T-cell (primary cell): Measurements from ENCODE around the gene PITX1. TPM values are rescaled to one million over a fixed set of nuclear protein-coding genes. Genes with fewer than 3 reads are reported as not detected.

Experiments
- ATAC-seq, 4 experiments: fragments of 200-7000 bp in 3 of 4; fragments of 150-1000 bp in 1 of 4; cut with Tn5 transposase; replicated peaks in 1 of 4; 1 replicate in 3 of 4; 2 replicates in 1 of 4; pipeline ENCODE4 v1.10.0; 2021; ENCODE audit warnings: moderate library complexity in 3 of 4, mild to moderate bottlenecking in 2 of 4, moderate number of reproducible peaks in 1 of 4
- CTCF ChIA-PET, 2 donors: fragments of 300-600 bp; sonication (Branson Sonifier 250); formaldehyde crosslinking; loops; one replicate each; lab custom pipeline; 2022; ENCODE audit warnings: antibody characterized with exemption in 2 of 2; lab: Charles Lee
- POLR2A ChIA-PET, 2 donors: fragments of 300-600 bp; sonication (Branson Sonifier 250); formaldehyde crosslinking; loops; one replicate each; lab custom pipeline; 2022; ENCODE audit warnings: antibody characterized with exemption in 2 of 2; lab: Charles Lee
- DNase-seq, 35 experiments: peaks; one replicate each; pipeline versions ENCODE4 v3.0.0 to v3.0.0-alpha.2; 2013 to 2023
- H3K27ac ChIP-seq: one replicate; pipeline ENCODE4 v1.5.1; 2013; ENCODE audit warnings: low read length
- H3K27me3 ChIP-seq, 2 experiments: replicated peaks in 1 of 2; 1 replicate in 1 of 2; 2 replicates in 1 of 2; pipeline versions ENCODE4 v1.6.1 to v1.7.0; 2013; ENCODE audit warnings: low read length in 1 of 2, mixed read lengths in 1 of 2; ENCODE audit not compliant: control insufficient read depth in 2 of 2, insufficient read depth in 2 of 2; ENCODE audit errors: extremely low read depth in 1 of 2
- H3K36me3 ChIP-seq, 2 donors: 1 replicate in 1 of 2; 2 replicates in 1 of 2; pipeline versions ENCODE4 v1.6.1 to v1.7.0; 2013; ENCODE audit warnings: low read length in 1 of 2; ENCODE audit not compliant: control insufficient read depth in 2 of 2, insufficient read depth in 1 of 2; ENCODE audit errors: extremely low read depth in 1 of 2
- H3K4me1 ChIP-seq, 2 experiments: 1 replicate in 1 of 2; 2 replicates in 1 of 2; pipeline versions ENCODE4 v1.6.1 to v1.7.0; 2013; ENCODE audit warnings: low read length in 2 of 2, mixed read lengths in 1 of 2; ENCODE audit not compliant: insufficient read depth in 2 of 2, control insufficient read depth in 1 of 2; ENCODE audit errors: extremely low read depth in 1 of 2
- H3K4me3 ChIP-seq, 2 donors: 1 replicate in 1 of 2; 2 replicates in 1 of 2; pipeline versions ENCODE4 v1.5.1 to v1.7.0; 2013; ENCODE audit warnings: mild to moderate bottlenecking in 2 of 2, low read length in 1 of 2, moderate library complexity in 1 of 2; ENCODE audit not compliant: control insufficient read depth in 1 of 2; ENCODE audit errors: extremely low read depth in 1 of 2
- H3K9me3 ChIP-seq: 2 replicates; pipeline ENCODE4 v1.7.0; 2013
- H3K27ac Mint-ChIP-seq, 2 donors: one replicate each; pipeline ENCODE4 v1.8.0; 2020 to 2021; ENCODE audit warnings: mild to moderate bottlenecking in 2 of 2, mixed read lengths in 2 of 2
- H3K27me3 Mint-ChIP-seq, 2 donors: one replicate each; pipeline ENCODE4 v1.8.0; 2021 to 2022; ENCODE audit warnings: mixed read lengths in 2 of 2
- H3K36me3 Mint-ChIP-seq: one replicate; pipeline ENCODE4 v1.8.0; 2021; ENCODE audit warnings: mixed read lengths
- H3K4me1 Mint-ChIP-seq, 3 donors: one replicate each; pipeline ENCODE4 v1.8.0; 2020 to 2022; ENCODE audit warnings: mixed read lengths in 3 of 3, mild to moderate bottlenecking in 1 of 3
- H3K4me3 Mint-ChIP-seq, 3 donors: one replicate each; pipeline ENCODE4 v1.8.0; 2020 to 2022; ENCODE audit warnings: mild to moderate bottlenecking in 3 of 3, mixed read lengths in 3 of 3, moderate library complexity in 3 of 3
- H3K9me3 Mint-ChIP-seq, 3 donors: one replicate each; pipeline ENCODE4 v1.8.0; 2020 to 2022; ENCODE audit warnings: mixed read lengths in 3 of 3
- WGBS: methylation state at CpG from one replicate; pipeline ENCODE4 v1.1.5; 2013; ENCODE audit warnings: missing lambda C conversion rate; ENCODE audit not compliant: insufficient coverage; 5-methylcytosine and 5-hydroxymethylcytosine counted together
- total RNA-seq, 35 experiments: library from RNA in 6 of 35; stranded (reverse) in 6 of 35; fragments of 120-200 nt in 1 of 35; gene quantifications; one replicate each; pipeline versions ENCODE4 v1.2.1 to v1.2.4 and lab custom pipeline; 2013 to 2026

Gene PITX1
- total RNA-seq, 5 donors from 2014 or later (not counting 1 experiment from before 2014, with no cell fraction given) = 0.32 to 0.38 TPM; not detected in 3

GRCh38 chr5:135076051-135076491 is 42.0 kb upstream of the PITX1 start:
- H3K9me3 Mint-ChIP-seq = peaks cover 0 to 3% (median 0%) of the 10 kb centered on the region in 3 donors
- H3K36me3 Mint-ChIP-seq = no peaks in the 10 kb centered on the region
- H3K27me3 ChIP-seq = peaks cover 0 to 24% of the 10 kb centered on the region in 2 experiments
- H3K36me3 ChIP-seq = no peaks in the 10 kb centered on the region
- no peak overlapping the region for H3K27ac Mint-ChIP-seq
- no peak overlapping the region for H3K4me3 Mint-ChIP-seq
- POLR2A ChIA-PET = interaction anchor here in 1 of 2 donors (0.7 kb wide), 1 partner anchor 12 kb away, joined by 9 read pairs; no protein-coding TSS in a partner anchor
- H3K9me3 ChIP-seq = no peaks in the 10 kb centered on the region
- H3K4me1 Mint-ChIP-seq = no peaks in the 10 kb centered on the region
- no peak overlapping the region for H3K27ac ChIP-seq
- no peak overlapping the region for H3K4me3 ChIP-seq
- DNase-seq (no peak), ATAC-seq (no peak)
- H3K27me3 Mint-ChIP-seq = peaks cover 8 to 12% of the 10 kb centered on the region in 2 donors
- WGBS = 85% methylated on average over 11 of the region's 12 CpGs
- CTCF ChIA-PET = no interaction called here
- no peaks in the 10 kb centered on the region for H3K4me1 ChIP-seq

- no peak for ATAC-seq
- H3K4me1 Mint-ChIP-seq = no peaks in the 10 kb centered on the region
- no peak overlapping the region for H3K27ac ChIP-seq
These were observed 41.6 kb upstream of the PITX1 start for GRCh38 chr5:135075621-135076020.

DNA sequence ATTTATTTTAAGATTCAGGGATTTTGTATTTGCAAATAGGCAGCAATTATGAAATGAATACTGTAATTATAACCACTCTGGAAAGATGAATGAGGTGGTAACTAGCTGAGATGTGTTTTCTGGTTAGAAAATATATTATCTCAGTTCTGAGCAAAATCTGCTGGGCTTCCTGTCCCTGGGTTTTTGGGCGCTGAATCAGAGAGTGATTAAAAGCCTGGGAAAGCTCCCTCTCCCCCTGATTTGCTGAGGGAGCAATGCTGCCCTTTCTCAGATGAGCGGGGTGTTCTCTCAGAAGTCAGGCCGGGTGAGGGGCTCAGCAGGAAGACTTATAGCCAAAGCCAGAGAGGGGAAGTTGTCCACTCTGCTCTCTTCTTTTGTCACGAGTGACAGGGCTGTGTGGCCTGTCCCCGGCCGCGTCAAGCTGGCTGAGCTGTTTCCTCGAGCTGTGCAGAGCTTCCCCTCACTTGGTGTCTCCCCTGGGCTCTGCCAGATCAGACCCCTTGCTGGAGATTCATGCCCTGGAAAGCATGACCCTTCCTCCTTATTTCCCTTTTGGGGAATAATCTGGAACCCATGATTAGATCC is 39.8 kb upstream of the PITX1 start:
- H3K9me3 Mint-ChIP-seq = no peaks in the 10 kb centered on the region
- ChIA-PET POLR2A (no interaction called here), CTCF (no interaction called here)
- Histone ChIP-seq H3K9me3 (no peaks in the 10 kb centered on the region), H3K27ac (no peak overlapping the region), H3K4me3 (no peak overlapping the region), H3K4me1 (no peaks in the 10 kb centered on the region), H3K27me3 (peaks cover 0 to 34% of the 10 kb centered on the region in 2 experiments), H3K36me3 (no peaks in the 10 kb centered on the region)
- no peak overlapping the region for H3K4me3 Mint-ChIP-seq
- no peaks in the 10 kb centered on the region for H3K4me1 Mint-ChIP-seq
- 46% methylated on average over 6 of the region's 8 CpGs for WGBS
- no peak overlapping the region for H3K27ac Mint-ChIP-seq
- DNase-seq (no peak), ATAC-seq (no peak)
- H3K36me3 Mint-ChIP-seq = no peaks in the 10 kb centered on the region
- peaks cover 4 to 15% of the 10 kb centered on the region in 2 donors for H3K27me3 Mint-ChIP-seq

More at GRCh38 chr5:135075621-135076020, 41.6 kb upstream of the PITX1 start:
- H3K36me3 ChIP-seq = no peaks in the 10 kb centered on the region
- no peaks in the 10 kb centered on the region for H3K9me3 ChIP-seq
- no peak overlapping the region for H3K4me3 Mint-ChIP-seq
- POLR2A ChIA-PET = no interaction called here
- no peaks in the 10 kb centered on the region for H3K9me3 Mint-ChIP-seq
- no peak overlapping the region for H3K27ac Mint-ChIP-seq
- WGBS = no CpG with 5 or more reads among the region's 4 CpGs
- H3K36me3 Mint-ChIP-seq = no peaks in the 10 kb centered on the region
- H3K4me1 ChIP-seq = no peaks in the 10 kb centered on the region
- H3K27me3 ChIP-seq = peaks cover 0 to 27% of the 10 kb centered on the region in 2 experiments
- CTCF ChIA-PET = no interaction called here
- no peak for DNase-seq
- H3K4me3 ChIP-seq = no peak overlapping the region
- peaks cover 4 to 12% of the 10 kb centered on the region in 2 donors for H3K27me3 Mint-ChIP-seq

DNA sequence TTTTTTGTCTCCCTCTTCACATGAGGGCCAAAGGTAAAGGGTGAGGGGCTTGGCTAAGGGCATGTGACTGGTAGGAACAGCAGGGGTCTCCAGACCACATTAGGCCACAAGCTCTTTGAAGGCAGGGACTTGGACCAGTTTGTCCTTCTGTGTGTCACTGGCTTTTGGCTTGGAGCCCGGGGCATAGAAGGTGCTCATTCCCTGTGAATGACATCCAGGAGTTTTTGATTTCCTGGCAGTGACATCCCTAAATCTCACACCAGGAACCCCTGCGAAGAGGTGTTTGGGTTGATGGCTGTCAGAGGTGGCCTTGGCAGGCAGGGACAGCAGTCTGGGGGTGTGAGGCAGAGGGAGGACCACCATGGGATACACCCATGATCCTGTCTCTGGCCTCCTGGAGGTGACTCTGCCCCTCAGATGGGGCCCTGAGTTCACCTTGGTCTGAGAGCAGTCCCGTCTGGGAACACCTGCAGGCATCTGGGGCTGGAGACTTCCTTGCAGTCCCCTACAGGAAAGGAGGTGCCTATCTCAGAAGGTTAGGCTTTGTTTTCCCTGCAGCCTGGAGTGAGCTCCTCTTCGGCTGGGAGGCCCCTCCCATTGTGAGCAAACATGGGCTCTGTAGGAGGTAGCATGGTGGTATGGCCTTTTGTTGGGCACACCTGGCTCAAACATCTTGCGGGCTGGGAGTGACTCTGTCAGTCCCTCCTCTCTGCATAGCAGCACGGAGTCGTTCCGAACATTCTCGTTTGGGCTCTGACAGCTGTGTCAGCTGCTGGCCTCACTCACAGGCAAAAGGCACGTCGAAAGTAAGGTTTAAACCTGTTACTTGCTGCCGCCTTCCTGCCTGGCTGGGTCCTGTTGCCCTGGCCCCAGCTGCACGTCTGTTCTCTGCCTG is 38.6 kb upstream of the PITX1 start:
- ChIA-PET CTCF (no interaction called here), POLR2A (no interaction called here)
- Mint-ChIP-seq H3K9me3 (no peaks in the 10 kb centered on the region), H3K27me3 (peaks cover 0 to 12% of the 10 kb centered on the region in 2 donors), H3K4me1 (no peaks in the 10 kb centered on the region), H3K4me3 (no peak overlapping the region), H3K27ac (no peak overlapping the region), H3K36me3 (no peaks in the 10 kb centered on the region)
- Histone ChIP-seq H3K4me3 (no peak overlapping the region), H3K4me1 (no peaks in the 10 kb centered on the region), H3K9me3 (no peaks in the 10 kb centered on the region), H3K27ac (no peak overlapping the region), H3K36me3 (no peaks in the 10 kb centered on the region), H3K27me3 (peaks cover 0 to 36% of the 10 kb centered on the region in 2 experiments)
- ATAC-seq (no peak), DNase-seq (no peak)
- 86% methylated on average over 11 of the region's 13 CpGs for WGBS

DNA sequence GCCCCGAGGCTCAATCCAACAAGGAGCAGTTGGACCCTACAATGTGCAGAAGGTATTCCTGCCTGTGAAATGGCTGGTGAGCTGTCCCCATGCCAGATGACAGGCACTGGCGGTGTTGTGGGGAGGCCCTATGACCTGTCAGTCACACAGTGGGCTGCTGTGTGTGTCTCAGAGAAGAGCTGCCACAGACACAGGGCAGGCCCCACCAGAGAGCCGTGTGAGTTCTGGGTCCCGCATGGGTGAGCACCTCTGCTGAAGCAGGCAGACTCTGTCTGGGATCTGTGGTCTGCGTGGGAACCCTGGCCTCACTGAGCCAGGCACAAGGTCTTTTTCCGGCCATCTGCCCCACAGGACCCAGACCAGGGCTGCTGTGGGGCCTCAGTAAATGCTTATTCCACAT is 37.3 kb upstream of the PITX1 start:
- DNase-seq = no peak
- no peak overlapping the region for H3K27ac ChIP-seq
- Mint-ChIP-seq H3K4me1 (no peaks in the 10 kb centered on the region), H3K36me3 (no peaks in the 10 kb centered on the region), H3K4me3 (no peak overlapping the region), H3K27me3 (peaks cover 0 to 12% of the 10 kb centered on the region in 2 donors), H3K27ac (no peak overlapping the region), H3K9me3 (no peaks in the 10 kb centered on the region)
- H3K36me3 ChIP-seq = no peaks in the 10 kb centered on the region
- H3K4me3 ChIP-seq = no peak overlapping the region
- 84% methylated on average over 6 of the region's 6 CpGs for WGBS
- no peaks in the 10 kb centered on the region for H3K4me1 ChIP-seq
- H3K9me3 ChIP-seq = no peaks in the 10 kb centered on the region
- ChIA-PET CTCF (no interaction called here), POLR2A (no interaction called here)
- ATAC-seq = no peak
- H3K27me3 ChIP-seq = peaks cover 0 to 33% of the 10 kb centered on the region in 2 experiments

DNA sequence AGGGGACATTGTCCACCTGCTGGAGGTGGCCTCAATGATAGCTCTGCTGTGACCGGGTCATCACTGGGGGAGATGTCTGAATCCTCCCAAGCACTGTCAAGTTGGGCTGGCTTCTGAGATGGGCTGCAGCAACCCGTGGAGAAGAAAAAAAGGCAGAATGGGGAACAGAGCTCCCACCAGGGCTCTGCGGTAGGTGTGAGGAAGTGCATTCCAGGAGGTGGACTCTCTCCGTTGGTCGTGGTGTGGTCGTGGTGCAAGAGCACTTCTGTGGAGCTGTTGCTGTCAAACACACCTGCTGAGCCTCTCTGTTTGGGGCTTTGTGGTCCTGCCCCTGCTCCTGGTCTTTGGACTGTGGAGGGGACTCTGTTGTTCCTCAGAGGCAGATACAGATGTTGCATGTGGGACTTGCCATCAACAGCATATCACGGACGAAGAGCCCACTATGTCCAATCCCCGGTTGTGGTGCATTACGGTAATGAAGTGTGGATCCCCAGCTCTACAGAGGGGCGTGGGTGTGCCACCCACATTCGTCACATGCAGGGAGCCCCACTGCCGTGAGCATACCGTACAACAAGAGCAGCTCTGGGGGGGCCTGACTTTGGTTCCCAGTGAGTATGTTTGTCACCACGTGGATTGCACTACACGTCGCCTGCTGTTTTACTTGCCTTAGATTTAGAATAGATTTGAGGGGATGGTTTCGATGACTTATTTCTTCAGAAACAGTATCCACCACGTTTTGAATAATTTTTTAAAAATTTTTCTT is 36.0 kb upstream of the PITX1 start:
- H3K27me3 ChIP-seq = peaks cover 0 to 35% of the 10 kb centered on the region in 2 experiments
- ATAC-seq (no peak), DNase-seq (no peak)
- Mint-ChIP-seq H3K27me3 (peaks cover 0 to 18% of the 10 kb centered on the region in 2 donors), H3K36me3 (no peaks in the 10 kb centered on the region), H3K4me1 (no peaks in the 10 kb centered on the region), H3K9me3 (no peaks in the 10 kb centered on the region), H3K27ac (no peak overlapping the region), H3K4me3 (no peak overlapping the region)
- CTCF ChIA-PET = no interaction called here
- no peaks in the 10 kb centered on the region for H3K36me3 ChIP-seq
- H3K4me1 ChIP-seq = no peaks in the 10 kb centered on the region
- H3K4me3 ChIP-seq = no peak overlapping the region
- 55% methylated on average over 14 of the region's 19 CpGs for WGBS
- no peak overlapping the region for H3K27ac ChIP-seq
- H3K9me3 ChIP-seq = no peaks in the 10 kb centered on the region
- POLR2A ChIA-PET = no interaction called here
